Mucosa of rectum (tissue), 2 donors: ENCODE results near the gene CAPRIN1.

Source experiments
- H3K27ac ChIP-seq, 2 donors: one replicate each; pipeline ENCODE4 v1.7.0; 2013; ENCODE audit warnings: inconsistent platforms in 2 of 2, low read depth in 2 of 2, low read length in 2 of 2
- H3K27me3 ChIP-seq, 2 donors: one replicate each; pipeline ENCODE4 v1.7.0; 2013; ENCODE audit warnings: low read length in 2 of 2; ENCODE audit not compliant: control insufficient read depth in 2 of 2, insufficient read depth in 2 of 2
- H3K36me3 ChIP-seq, 2 donors: one replicate each; pipeline ENCODE4 v1.7.0; 2013; ENCODE audit warnings: low read length in 2 of 2; ENCODE audit not compliant: control insufficient read depth in 2 of 2, insufficient read depth in 2 of 2
- H3K4me1 ChIP-seq, 2 donors: one replicate each; pipeline ENCODE4 v1.7.0; 2013; ENCODE audit warnings: low read length in 2 of 2, mild to moderate bottlenecking in 1 of 2; ENCODE audit not compliant: control insufficient read depth in 2 of 2, insufficient read depth in 2 of 2
- H3K4me3 ChIP-seq, 2 donors: one replicate each; pipeline ENCODE4 v1.7.0; 2013; ENCODE audit warnings: low read length in 2 of 2
- H3K9ac ChIP-seq, 2 donors: one replicate each; pipeline ENCODE4 v1.7.0; 2013; ENCODE audit warnings: low read length in 2 of 2, low read depth in 1 of 2, mild to moderate bottlenecking in 1 of 2
- H3K9me3 ChIP-seq, 2 donors: one replicate each; pipeline ENCODE4 v1.7.0; 2013; ENCODE audit warnings: low read length in 2 of 2; ENCODE audit not compliant: control insufficient read depth in 2 of 2
- donor health status: healthy.
- donor health status: Normal muscosa, but diverticular disease.

Gene CAPRIN1

DNA sequence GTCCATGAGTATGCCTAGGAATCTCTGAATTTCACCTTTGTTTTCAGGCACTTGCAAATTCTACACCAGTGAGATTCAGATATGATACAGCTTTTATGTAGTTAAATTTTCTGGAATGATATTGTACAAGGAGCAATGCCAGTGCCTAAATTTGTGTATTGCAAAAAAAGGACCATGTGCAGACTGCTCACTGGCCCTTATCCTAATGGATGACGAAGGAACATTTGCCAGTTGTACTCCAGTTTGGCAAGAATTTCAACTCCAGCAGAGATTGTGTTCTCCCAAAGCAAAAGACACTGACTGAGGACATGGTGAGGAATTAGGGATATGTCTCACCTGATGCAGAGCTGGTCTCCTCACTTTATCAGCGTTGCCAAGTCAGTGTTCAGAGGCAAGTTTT, 62.5 kb downstream of the CAPRIN1 start:
- Histone ChIP-seq H3K9ac (no peak overlapping the region), H3K4me3 (no peak overlapping the region), H3K27me3 (no peaks in the 10 kb centered on the region), H3K9me3 (no peaks in the 10 kb centered on the region), H3K36me3 (peaks cover 70 to 88% of the 10 kb centered on the region in 2 donors), H3K4me1 (no peaks in the 10 kb centered on the region), H3K27ac (no peak overlapping the region)

DNA sequence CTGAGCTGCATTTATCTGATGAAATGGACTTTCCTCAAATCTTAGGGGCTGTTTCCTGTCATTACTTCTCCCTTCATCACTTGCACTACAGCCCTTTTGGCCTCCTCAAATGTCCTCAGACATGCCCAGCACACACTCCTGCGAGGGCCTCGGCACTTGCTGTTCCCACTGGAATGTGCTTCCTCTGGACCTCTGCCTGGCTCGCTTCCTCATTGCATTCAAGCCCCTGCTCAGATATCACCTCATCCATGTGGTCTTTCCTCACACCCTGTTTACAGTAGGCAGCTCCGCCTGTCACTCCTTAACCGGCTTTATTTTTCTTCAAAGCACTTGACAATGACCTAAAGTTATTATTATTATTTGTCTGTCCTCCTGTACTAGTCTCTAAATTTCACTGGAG, 62.9 kb downstream of the CAPRIN1 start:
- H3K4me3 ChIP-seq = no peak overlapping the region
- H3K4me1 ChIP-seq = no peaks in the 10 kb centered on the region
- peaks cover 70 to 87% of the 10 kb centered on the region in 2 donors for H3K36me3 ChIP-seq
- no peaks in the 10 kb centered on the region for H3K9me3 ChIP-seq
- no peak overlapping the region for H3K9ac ChIP-seq
- no peak overlapping the region for H3K27ac ChIP-seq
- H3K27me3 ChIP-seq = no peaks in the 10 kb centered on the region

DNA sequence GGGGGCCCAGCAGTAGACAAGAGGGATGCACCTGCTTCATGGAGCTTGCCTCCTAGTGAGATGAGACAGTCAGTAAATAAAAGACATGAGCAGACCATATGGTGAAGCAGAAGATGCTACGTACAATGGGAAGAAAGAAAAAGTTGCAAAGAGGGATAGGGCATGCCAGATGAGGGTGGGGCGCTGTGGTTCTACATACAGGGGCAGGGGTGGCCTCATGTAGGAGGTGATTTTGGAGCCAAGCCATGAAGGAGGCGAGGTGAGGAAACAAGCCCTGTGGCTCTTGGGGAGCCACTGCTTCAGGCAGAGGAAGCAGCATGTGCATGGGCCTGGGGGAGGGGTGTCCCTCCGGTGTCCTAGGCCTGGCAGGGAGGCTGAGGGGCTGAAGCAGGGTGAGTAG, 69.1 kb downstream of the CAPRIN1 start:
- H3K27me3 ChIP-seq = no peaks in the 10 kb centered on the region
- no peaks in the 10 kb centered on the region for H3K9me3 ChIP-seq
- no peak overlapping the region for H3K4me3 ChIP-seq
- H3K4me1 ChIP-seq = no peaks in the 10 kb centered on the region
- peaks cover 66 to 81% of the 10 kb centered on the region in 2 donors for H3K36me3 ChIP-seq
- H3K27ac ChIP-seq = no peak overlapping the region
- no peak overlapping the region for H3K9ac ChIP-seq

DNA sequence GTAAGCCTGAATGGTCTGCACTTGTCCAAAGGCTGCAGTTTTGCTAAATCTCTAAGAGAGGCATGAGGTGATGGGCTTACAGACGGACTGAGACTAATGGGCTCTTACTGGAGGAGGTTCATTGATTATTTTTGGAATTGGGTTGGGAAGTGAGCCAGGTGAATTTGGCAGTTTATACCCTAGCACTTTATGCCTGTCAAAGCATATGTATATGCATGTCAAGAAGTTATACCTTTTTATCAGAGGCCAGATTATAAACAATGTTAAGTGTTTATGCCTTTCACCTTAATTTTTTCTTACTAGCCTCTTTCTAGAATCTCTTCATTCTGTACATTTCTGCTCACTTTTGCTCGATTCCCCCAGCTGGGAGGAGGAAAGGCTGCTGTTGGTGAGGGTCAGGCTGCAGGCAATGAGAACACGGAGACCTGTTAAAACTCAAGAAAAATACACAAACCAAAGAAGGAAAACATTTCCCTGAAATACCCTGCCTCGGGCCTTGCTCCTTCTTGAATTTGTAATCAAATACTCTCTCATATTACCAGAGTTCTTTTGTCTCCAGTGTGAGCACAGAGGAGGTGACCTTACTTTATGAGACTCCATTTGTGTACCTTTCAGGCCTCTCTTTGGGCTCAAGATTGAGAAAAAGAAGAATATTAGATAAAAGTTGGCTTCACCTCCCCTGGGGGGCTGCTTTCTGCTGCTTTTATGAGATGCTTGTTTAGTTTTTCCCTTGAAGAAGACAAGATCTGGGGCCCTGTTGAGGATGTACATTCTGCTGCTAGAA, 73.5 kb downstream of the CAPRIN1 start:
- H3K4me1 ChIP-seq = no peaks in the 10 kb centered on the region
- H3K4me3 ChIP-seq = no peak overlapping the region
- peaks cover 60 to 70% of the 10 kb centered on the region in 2 donors for H3K36me3 ChIP-seq
- no peak overlapping the region for H3K27ac ChIP-seq
- no peaks in the 10 kb centered on the region for H3K9me3 ChIP-seq
- H3K27me3 ChIP-seq = no peaks in the 10 kb centered on the region
- H3K9ac ChIP-seq = no peak overlapping the region

DNA sequence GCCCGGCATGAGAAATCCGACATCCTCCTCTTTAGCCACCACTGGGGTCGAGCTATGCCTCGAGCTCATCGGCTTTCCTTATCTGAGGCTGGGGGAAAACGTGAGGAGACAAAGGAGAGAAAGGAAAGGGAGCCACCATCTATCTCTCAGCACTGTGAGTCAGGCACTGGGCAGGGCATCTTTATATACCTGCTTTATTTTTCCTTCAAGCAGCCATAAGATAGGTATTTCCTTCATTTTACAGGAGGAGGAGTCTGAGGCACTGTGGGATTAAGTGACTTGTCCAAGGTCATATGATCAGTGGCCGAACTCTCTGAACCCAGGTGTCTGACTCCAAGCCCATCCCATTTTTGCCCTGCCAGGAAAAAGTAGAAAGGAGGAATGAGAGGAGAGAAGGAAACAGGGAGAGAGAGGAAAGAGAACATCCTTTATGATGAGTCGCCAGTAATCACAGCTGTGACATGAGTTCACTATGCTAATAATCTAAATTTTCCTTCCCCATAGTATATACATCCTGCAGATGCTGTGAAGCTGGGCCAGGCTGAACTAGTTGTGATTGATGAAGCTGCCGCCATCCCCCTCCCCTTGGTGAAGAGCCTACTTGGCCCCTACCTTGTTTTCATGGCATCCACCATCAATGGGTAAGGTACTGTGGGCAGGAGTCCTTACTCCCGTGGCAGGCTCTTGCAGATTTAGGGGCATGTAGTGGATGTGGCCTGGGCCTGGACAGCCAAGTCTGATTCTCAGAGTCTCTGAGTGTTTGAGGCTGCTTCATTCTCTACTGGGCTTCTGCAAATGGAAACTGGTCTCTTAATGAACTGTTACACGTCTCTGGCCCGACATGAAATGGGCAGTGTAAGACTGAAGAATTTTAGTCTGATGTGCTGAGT, 75.7 kb downstream of the CAPRIN1 start:
- Histone ChIP-seq H3K4me1 (no peaks in the 10 kb centered on the region), H3K9me3 (no peaks in the 10 kb centered on the region), H3K36me3 (peaks cover 62 to 72% of the 10 kb centered on the region in 2 donors), H3K27me3 (no peaks in the 10 kb centered on the region), H3K27ac (no peak overlapping the region), H3K4me3 (no peak overlapping the region), H3K9ac (no peak overlapping the region)

DNA sequence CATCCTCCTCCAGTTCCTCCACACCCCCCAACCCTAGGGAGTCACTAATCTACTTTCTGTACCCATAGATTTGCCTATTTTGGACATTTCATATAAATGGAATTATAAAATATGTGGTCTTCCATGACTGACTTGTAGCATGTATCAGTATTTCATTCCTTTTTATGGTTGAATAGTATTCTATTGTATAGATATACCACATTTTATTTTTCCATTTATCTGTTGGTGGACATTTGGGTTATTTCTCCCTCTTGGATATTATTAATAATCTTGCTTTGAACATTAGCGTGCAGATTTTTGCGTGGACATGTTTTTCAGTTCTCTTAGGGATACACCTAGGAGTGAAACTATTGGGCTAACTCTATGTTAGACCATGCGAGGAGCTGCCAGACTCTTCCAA, 77.3 kb downstream of the CAPRIN1 start:
- H3K9me3 ChIP-seq = no peaks in the 10 kb centered on the region
- H3K4me3 ChIP-seq = no peak overlapping the region
- H3K27me3 ChIP-seq = no peaks in the 10 kb centered on the region
- H3K27ac ChIP-seq = no peak overlapping the region
- no peak overlapping the region for H3K9ac ChIP-seq
- peaks cover 59 to 71% of the 10 kb centered on the region in 2 donors for H3K36me3 ChIP-seq
- H3K4me1 ChIP-seq = no peaks in the 10 kb centered on the region

DNA sequence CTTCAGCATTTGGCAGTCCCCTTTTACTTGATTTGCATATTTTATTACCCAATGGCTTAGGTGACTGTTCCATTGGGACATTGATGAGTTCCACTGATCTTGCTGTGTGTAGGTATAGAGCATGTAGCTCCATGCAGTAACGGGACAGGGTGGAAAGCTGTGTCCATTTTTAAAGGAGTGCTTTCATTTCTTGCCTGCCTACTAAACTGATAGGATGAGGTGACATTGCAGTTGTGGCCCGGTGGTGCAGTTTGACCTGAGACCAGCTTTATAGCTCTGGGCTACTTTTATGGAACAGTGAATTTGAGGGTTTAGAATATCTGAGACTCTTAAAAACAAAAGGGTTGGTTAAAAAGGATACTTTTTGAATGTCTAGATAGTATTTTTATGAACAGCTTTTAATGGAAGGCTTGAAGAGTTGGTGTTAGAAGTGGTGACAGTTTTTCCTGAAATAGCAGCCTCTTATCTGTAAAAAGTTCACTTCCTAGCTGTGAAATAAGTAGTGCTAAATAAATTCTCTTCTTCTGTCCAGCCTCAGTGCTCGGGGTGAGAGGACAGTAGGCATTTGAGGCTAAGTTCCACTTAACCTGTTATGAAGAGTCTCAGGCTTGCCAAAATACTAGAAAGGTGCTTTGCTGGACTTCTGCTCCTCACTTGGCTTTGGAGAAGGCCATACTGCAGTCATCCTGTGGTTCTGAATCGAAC, 80.9 kb downstream of the CAPRIN1 start:
- H3K9me3 ChIP-seq = no peaks in the 10 kb centered on the region
- no peak overlapping the region for H3K9ac ChIP-seq
- H3K4me3 ChIP-seq = no peak overlapping the region
- peaks cover 65 to 71% of the 10 kb centered on the region in 2 donors for H3K36me3 ChIP-seq
- no peaks in the 10 kb centered on the region for H3K27me3 ChIP-seq
- H3K27ac ChIP-seq = no peak overlapping the region
- no peaks in the 10 kb centered on the region for H3K4me1 ChIP-seq

DNA sequence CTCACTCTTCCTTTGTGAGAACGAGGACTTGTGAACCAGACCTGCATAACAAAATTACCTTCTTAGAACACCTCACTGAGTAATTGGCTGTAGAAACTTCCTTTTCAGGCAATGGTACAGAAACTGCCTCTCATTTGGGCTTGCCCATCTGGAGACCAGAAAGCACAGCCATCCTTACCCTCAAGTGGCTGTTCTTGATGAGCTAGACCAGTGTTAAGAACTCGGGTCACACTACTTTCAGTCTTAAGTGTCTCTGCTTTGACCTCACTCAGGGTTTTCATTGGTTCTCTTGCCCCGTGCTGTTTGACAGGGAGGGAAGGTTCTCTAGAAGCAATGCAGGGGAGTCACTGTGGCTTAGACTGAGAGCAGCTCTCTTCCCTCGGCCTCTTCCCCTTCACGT, 83.2 kb downstream of the CAPRIN1 start:
- H3K9me3 ChIP-seq = no peaks in the 10 kb centered on the region
- no peak overlapping the region for H3K27ac ChIP-seq
- H3K36me3 ChIP-seq = peaks cover 69 to 83% of the 10 kb centered on the region in 2 donors
- H3K4me3 ChIP-seq = no peak overlapping the region
- H3K4me1 ChIP-seq = no peaks in the 10 kb centered on the region
- no peaks in the 10 kb centered on the region for H3K27me3 ChIP-seq
- no peak overlapping the region for H3K9ac ChIP-seq

DNA sequence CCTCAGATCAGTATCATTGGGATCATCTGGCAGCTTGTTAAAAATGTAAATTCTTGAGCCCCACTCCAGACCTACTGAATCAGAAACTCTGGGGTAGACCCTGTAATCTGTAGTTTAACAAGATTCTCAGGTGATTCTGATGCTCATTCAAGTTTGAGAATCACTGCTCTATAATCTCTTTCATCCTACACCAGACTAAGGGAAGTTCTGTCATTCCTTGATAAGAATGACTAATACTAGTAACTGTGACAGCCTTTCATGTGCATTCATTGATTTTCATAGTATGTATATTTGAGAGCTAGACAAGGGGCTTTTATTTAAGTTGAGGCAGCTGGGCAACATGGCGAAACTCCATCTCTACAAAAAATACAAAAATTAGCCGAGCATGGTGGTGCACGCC, 83.9 kb downstream of the CAPRIN1 start:
- Histone ChIP-seq H3K27ac (no peak overlapping the region), H3K4me3 (no peak overlapping the region), H3K27me3 (no peaks in the 10 kb centered on the region), H3K9ac (no peak overlapping the region), H3K9me3 (no peaks in the 10 kb centered on the region), H3K36me3 (peaks cover 73 to 86% of the 10 kb centered on the region in 2 donors), H3K4me1 (no peaks in the 10 kb centered on the region)

DNA sequence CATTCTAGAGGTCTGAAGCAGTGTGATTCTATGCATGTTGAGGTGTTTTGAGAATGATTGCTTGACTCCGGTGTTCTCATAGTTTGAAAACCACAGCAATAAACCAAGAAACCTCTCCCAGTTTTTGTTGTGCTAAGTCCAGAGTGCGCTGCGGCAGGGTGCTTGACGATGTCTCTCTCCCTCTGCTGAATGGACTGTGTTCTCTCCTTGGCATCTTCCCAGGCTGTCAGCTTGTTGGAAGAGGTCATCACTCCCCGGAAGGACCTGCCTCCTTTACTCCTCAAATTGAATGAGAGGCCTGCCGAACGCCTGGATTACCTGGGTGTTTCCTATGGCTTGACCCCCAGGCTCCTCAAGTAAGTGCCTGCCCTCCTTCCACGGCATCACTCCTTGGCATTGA, 84.9 kb downstream of the CAPRIN1 start:
- Histone ChIP-seq H3K9me3 (no peaks in the 10 kb centered on the region), H3K9ac (no peak overlapping the region), H3K4me3 (no peak overlapping the region), H3K4me1 (no peaks in the 10 kb centered on the region), H3K36me3 (peaks cover 73 to 87% of the 10 kb centered on the region in 2 donors), H3K27me3 (no peaks in the 10 kb centered on the region), H3K27ac (no peak overlapping the region)
